Measurements from ENCODE around the gene ANKRD13B. TPM values are rescaled to one million over a fixed set of nuclear protein-coding genes. Genes with fewer than 3 reads are reported as not detected.

The ANKRD13B gene
- total and polyA plus RNA-seq, 12 donors, result 1.0 to 23.8 (median 5.4) TPM

DNA sequence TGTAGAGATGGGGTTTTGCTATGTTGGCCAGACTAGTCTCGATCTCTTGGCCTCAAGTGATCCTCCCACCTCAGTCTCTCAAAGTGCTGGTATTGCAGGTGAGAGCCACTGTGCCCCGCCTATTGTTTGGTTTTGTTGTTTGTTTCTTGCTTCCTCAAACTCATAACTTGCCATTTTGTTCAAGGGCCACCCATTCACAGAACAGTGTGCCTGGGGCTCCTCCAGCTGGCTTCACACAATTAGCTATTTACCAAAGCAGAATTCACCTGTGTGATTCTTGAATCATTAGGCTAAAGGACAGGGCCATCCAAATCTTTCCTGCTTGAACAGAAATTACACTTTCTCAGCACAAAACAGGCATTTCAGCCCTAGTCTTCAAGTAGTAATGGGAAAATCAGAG lies 33.3 kb upstream of the ANKRD13B start:
- Histone ChIP-seq H3K27me3 (no peaks in the 10 kb centered on the region), H3K4me3 (no peak overlapping the region), H3K4me1 (replicated peaks in 1 of 2) (peaks cover 7 to 14% of the 10 kb centered on the region in 2 donors), H3K9me3 (replicated peaks in 1 of 3) (no peaks in the 10 kb centered on the region), H3K36me3 (replicated peaks in 1 of 2) (no peaks in the 10 kb centered on the region), H3K27ac (no peak overlapping the region)
- DNase-seq, result no peak
- TF ChIP-seq, protein P1, sequence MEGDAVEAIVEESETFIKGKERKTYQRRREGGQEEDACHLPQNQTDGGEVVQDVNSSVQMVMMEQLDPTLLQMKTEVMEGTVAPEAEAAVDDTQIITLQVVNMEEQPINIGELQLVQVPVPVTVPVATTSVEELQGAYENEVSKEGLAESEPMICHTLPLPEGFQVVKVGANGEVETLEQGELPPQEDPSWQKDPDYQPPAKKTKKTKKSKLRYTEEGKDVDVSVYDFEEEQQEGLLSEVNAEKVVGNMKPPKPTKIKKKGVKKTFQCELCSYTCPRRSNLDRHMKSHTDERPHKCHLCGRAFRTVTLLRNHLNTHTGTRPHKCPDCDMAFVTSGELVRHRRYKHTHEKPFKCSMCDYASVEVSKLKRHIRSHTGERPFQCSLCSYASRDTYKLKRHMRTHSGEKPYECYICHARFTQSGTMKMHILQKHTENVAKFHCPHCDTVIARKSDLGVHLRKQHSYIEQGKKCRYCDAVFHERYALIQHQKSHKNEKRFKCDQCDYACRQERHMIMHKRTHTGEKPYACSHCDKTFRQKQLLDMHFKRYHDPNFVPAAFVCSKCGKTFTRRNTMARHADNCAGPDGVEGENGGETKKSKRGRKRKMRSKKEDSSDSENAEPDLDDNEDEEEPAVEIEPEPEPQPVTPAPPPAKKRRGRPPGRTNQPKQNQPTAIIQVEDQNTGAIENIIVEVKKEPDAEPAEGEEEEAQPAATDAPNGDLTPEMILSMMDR (IDR thresholded peaks at IDR 0.05), result no peak
- TF ChIP-seq POLR2A (IDR thresholded peaks at IDR 0.05), result no peak
- 92 to 96% (median 92%) methylated on average over 2 of the region's 2 CpGs for WGBS, 4 donors
- intact Hi-C loops (cut with DNase I), result no loop called here

DNA sequence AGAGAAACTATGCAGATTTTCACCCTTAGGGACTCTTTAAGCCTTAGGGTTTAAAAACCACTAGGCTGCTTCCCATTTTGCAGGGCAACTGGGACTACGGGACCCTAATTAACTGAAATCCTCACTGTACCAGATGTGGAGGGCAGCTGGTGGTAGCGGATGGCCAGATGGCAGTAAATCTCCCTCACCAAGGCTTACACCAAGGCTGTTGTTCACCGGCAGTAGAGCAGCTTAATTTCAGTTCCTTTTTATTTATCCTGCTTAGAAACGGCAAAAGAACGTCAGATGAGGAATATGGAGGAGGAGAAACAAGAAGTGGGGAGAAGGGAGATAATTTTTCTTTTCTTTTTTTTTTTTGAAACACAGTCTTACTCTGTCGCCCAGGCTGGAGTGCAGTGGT lies 32.6 kb upstream of the ANKRD13B start:
- Histone ChIP-seq H3K9me3 (replicated peaks in 1 of 3) (no peaks in the 10 kb centered on the region), H3K4me1 (replicated peaks in 1 of 2) (peaks cover 7 to 14% of the 10 kb centered on the region in 2 donors), H3K36me3 (replicated peaks in 1 of 2) (no peaks in the 10 kb centered on the region), H3K4me3 (no peak overlapping the region), H3K27me3 (no peaks in the 10 kb centered on the region), H3K27ac (peak overlapping the region in 2 of 5 donors; percentile 15 to 56)
- peak in 2 of 7 donors; percentile 19 to 49 for DNase-seq
- intact Hi-C loops (cut with DNase I), result no loop called here
- no peak for TF ChIP-seq POLR2A (IDR thresholded peaks at IDR 0.05)
- TF ChIP-seq, protein P1 (IDR thresholded peaks at IDR 0.05), result no peak
- 46 to 54% (median 52%) methylated on average over 6 of the region's 6 CpGs for WGBS, 4 donors

DNA sequence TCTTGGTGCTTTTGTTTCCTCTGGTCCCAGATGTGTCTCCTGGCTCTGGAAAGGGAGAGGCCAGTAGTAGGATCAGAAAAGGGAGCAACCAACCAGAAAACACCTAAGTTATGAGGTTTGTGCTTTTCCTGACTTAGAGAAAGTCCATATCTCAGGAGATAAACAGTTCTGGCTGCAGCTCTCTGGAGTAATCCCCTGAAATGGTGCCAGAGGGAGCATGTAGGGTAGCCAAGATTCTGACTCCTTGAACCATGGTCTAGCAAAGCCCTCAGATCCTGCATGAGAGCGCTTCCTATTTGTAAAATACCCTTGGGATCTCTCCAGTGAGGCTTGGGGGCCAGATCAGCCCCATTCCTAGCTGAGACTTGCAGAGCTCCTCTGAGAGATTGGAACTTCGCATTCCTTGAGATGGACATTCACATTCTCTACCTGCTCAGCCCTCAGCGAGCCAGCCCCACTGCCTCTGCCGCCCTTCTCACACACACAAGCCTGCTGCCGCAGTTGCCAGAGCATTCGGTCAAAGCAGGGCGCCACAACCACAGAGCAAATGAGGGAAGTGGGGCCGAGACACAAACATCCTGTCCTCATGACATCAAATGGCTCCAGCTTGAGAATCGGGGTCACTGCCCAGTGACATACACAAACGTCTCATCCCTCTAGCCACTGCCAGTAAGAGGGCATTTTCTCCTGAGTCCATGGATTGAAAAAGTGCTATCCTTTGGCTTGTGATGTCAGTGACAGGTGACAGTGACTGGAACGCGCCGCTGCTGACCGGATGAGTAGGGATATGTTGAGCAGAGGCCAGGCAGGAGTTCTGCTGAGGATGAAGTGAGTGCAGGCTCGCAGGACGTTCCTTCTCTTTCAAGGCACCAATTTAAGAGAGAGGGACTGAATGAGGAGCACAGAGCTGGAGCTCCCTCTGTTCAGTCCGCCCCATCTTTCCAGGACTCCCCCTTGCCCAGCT lies 31.1 kb upstream of the ANKRD13B start:
- Histone ChIP-seq H3K4me1 (replicated peaks in 1 of 2) (peaks cover 11 to 25% of the 10 kb centered on the region in 2 donors), H3K36me3 (replicated peaks in 1 of 2) (no peaks in the 10 kb centered on the region), H3K27me3 (no peaks in the 10 kb centered on the region), H3K4me3 (no peak overlapping the region), H3K9me3 (replicated peaks in 1 of 3) (no peaks in the 10 kb centered on the region), H3K27ac (peak overlapping the region in 4 of 5 donors; percentile 8 to 76 (median 36))
- WGBS, 4 donors, result 60 to 86% (median 75%) methylated on average over 11 to 17 of the region's 17 CpGs
- TF ChIP-seq POLR2A (IDR thresholded peaks at IDR 0.05), result no peak
- TF ChIP-seq, protein P1 (IDR thresholded peaks at IDR 0.05), result no peak
- DNase-seq, result peak in 4 of 7 donors; percentile 55 to 70 (median 58)
- intact Hi-C loops (cut with DNase I), result no loop called here

DNA sequence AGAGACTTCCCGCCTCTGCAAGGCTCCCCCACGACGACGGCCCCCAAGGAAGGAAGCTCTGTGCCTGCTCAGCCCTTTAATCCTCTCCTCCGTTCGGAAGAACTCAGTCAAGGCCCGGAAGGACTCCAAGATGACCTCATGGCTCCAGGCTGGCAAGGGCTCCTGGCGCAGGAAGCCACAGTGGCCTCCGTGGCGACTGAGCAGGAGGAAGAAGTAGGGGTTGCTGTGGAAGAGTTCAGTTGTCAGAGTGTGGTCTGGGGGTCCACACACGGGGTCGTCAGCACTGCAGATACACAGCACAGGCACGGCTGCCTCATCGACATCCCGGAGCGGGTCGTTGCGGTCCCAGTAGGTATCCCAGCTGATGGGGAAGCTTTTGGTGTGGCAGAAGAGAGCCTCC lies 30.3 kb upstream of the ANKRD13B start:
- Histone ChIP-seq H3K27ac (peak overlapping the region in 2 of 5 donors; percentile 56 to 76), H3K4me1 (replicated peaks in 1 of 2) (peaks cover 15 to 31% of the 10 kb centered on the region in 2 donors), H3K4me3 (no peak overlapping the region), H3K9me3 (replicated peaks in 1 of 3) (no peaks in the 10 kb centered on the region), H3K27me3 (no peaks in the 10 kb centered on the region), H3K36me3 (replicated peaks in 1 of 2) (no peaks in the 10 kb centered on the region)
- WGBS, 4 donors, result 80 to 89% (median 80%) methylated on average over 17 to 18 of the region's 18 CpGs
- TF ChIP-seq, protein P1 (IDR thresholded peaks at IDR 0.05), result no peak
- TF ChIP-seq POLR2A (IDR thresholded peaks at IDR 0.05), result no peak
- DNase-seq, result peak in 2 of 7 donors; percentile 16 to 46
- intact Hi-C loops (cut with DNase I), result no loop called here
